Uterus (tissue), 4 donors: Measurements from ENCODE around the gene PAPPA2. TPM values are rescaled to one million over a fixed set of nuclear protein-coding genes. Genes with fewer than 3 reads are reported as not detected.

Experiments used
- DNase-seq, 2 donors: peaks; one replicate each; pipeline ENCODE4 v3.0.0-alpha.2; 2019 to 2020
- H3K27ac ChIP-seq, 2 donors: fragments of 200-600 bp; sonication (generic); 1 replicate in 1 of 2; 2 replicates in 1 of 2; pipeline ENCODE4 v1.5.1; 2016 to 2018
- H3K27me3 ChIP-seq, 2 donors: fragments of 200-600 bp; sonication (generic); one replicate each; pipeline ENCODE4 v1.5.1; 2018 to 2019; ENCODE audit warnings: control low read depth in 1 of 2
- H3K36me3 ChIP-seq, 2 donors: fragments of 200-600 bp; sonication (generic); one replicate each; pipeline ENCODE4 v1.5.1; 2019; ENCODE audit warnings: control low read depth in 1 of 2
- H3K4me1 ChIP-seq, 2 donors: fragments of 200-600 bp; sonication (generic); one replicate each; pipeline ENCODE4 v1.5.1; 2018 to 2019; ENCODE audit warnings: control low read depth in 1 of 2
- H3K4me3 ChIP-seq, 2 donors: fragments of 200-600 bp; sonication (generic); 1 replicate in 1 of 2; 2 replicates in 1 of 2; pipeline ENCODE4 v1.5.1; 2018 to 2019; ENCODE audit warnings: mild to moderate bottlenecking in 1 of 2
- H3K9me3 ChIP-seq, 2 donors: fragments of 200-600 bp; sonication (generic); one replicate each; pipeline ENCODE4 v1.5.1; 2019; ENCODE audit warnings: control low read depth in 1 of 2
- CTCF ChIP-seq, 4 experiments: fragments of 200-600 bp in 2 of 4; fragments of 450-650 bp in 2 of 4; sonication (generic) in 2 of 4; IDR thresholded peaks; one replicate each; pipeline ENCODE4 v1.5.1; 2016 to 2019; ENCODE audit warnings: antibody characterized with exemption in 4 of 4, mild to moderate bottlenecking in 2 of 4, moderate library complexity in 1 of 4
- POLR2A ChIP-seq, 2 donors: fragments of 450-650 bp; IDR thresholded peaks; one replicate each; pipeline ENCODE4 v1.6.1; 2016; ENCODE audit warnings: antibody characterized with exemption in 2 of 2, mild to moderate bottlenecking in 1 of 2, moderate library complexity in 1 of 2
- intact Hi-C: fragments of 100-400 bp; cut with DNase I; formaldehyde crosslinking; loops from one replicate; pipeline ENCODE4 v1.15.1; 2023; ENCODE audit warnings: low total_unique reads
- total RNA-seq, 4 donors: library from RNA; depleted of rRNA in 3 of 4; stranded (reverse); fragments of >200 nt in 3 of 4; gene quantifications; one replicate each; pipeline versions ENCODE4 v1.1.0 to v1.2.4, GENCODE V29; 2014 to 2023
- donor health status: DM: yes; HTN: yes; CAD: no.

The PAPPA2 gene
- total RNA-seq, 4 donors from 2014 or later, result 0.51 to 4.0 (median 0.73) TPM; not detected in 1

- H3K4me3 ChIP-seq, result no peak overlapping the region
- no peaks in the 10 kb centered on the region for H3K9me3 ChIP-seq
- no peak for TF ChIP-seq POLR2A (IDR thresholded peaks at IDR 0.05)
- TF ChIP-seq CTCF (IDR thresholded peaks at IDR 0.05), result no peak
- DNase-seq, result no peak
- H3K27me3 ChIP-seq, result no peaks in the 10 kb centered on the region
- no peak overlapping the region for H3K27ac ChIP-seq
- intact Hi-C loops, result no loop called here
- H3K4me1 ChIP-seq, result no peaks in the 10 kb centered on the region
- H3K36me3 ChIP-seq, result no peaks in the 10 kb centered on the region
These were observed 307.1 kb downstream of the PAPPA2 start for GRCh38 chr1:176770066-176770465.

- no peaks in the 10 kb centered on the region for H3K9me3 ChIP-seq
- no peak for DNase-seq
- intact Hi-C loops, result no loop called here
- H3K4me3 ChIP-seq, result no peak overlapping the region
- H3K4me1 ChIP-seq, result no peaks in the 10 kb centered on the region
- no peaks in the 10 kb centered on the region for H3K36me3 ChIP-seq
- TF ChIP-seq CTCF (IDR thresholded peaks at IDR 0.05) (no peak), POLR2A (IDR thresholded peaks at IDR 0.05) (no peak)
- H3K27ac ChIP-seq, result no peak overlapping the region
- H3K27me3 ChIP-seq, result no peaks in the 10 kb centered on the region
These were observed 310.1 kb downstream of the PAPPA2 start for GRCh38 chr1:176773038-176773437.

- H3K4me3 ChIP-seq, result no peak overlapping the region
- H3K4me1 ChIP-seq, result no peaks in the 10 kb centered on the region
- no peak for DNase-seq
- H3K27me3 ChIP-seq, result no peaks in the 10 kb centered on the region
- no peaks in the 10 kb centered on the region for H3K36me3 ChIP-seq
- TF ChIP-seq CTCF (IDR thresholded peaks at IDR 0.05) (no peak), POLR2A (IDR thresholded peaks at IDR 0.05) (no peak)
- H3K27ac ChIP-seq, result no peak overlapping the region
- no peaks in the 10 kb centered on the region for H3K9me3 ChIP-seq
- intact Hi-C loops, result no loop called here
These were observed 311.2 kb downstream of the PAPPA2 start for GRCh38 chr1:176774224-176774623.

GRCh38 chr1:176775378-176775777 lies 312.4 kb downstream of the PAPPA2 start:
- Histone ChIP-seq H3K27ac (no peak overlapping the region), H3K4me1 (no peaks in the 10 kb centered on the region), H3K27me3 (no peaks in the 10 kb centered on the region), H3K36me3 (no peaks in the 10 kb centered on the region), H3K9me3 (no peaks in the 10 kb centered on the region), H3K4me3 (no peak overlapping the region)
- intact Hi-C loops, result no loop called here
- DNase-seq, result no peak
- no peak for TF ChIP-seq POLR2A (IDR thresholded peaks at IDR 0.05)
- TF ChIP-seq CTCF (IDR thresholded peaks at IDR 0.05), result no peak

- no peaks in the 10 kb centered on the region for H3K27me3 ChIP-seq
- no peak for DNase-seq
- TF ChIP-seq POLR2A (IDR thresholded peaks at IDR 0.05), result no peak
- no peak for TF ChIP-seq CTCF (IDR thresholded peaks at IDR 0.05)
- H3K27ac ChIP-seq, result no peak overlapping the region
- H3K4me1 ChIP-seq, result no peaks in the 10 kb centered on the region
- H3K9me3 ChIP-seq, result no peaks in the 10 kb centered on the region
- intact Hi-C loops, result no loop called here
- no peak overlapping the region for H3K4me3 ChIP-seq
- no peaks in the 10 kb centered on the region for H3K36me3 ChIP-seq
These were observed 313.0 kb downstream of the PAPPA2 start for GRCh38 chr1:176775996-176776395.
